Activated CD4-positive, alpha-beta T cell treated with anti-CD3 and anti-CD28 coated beads, Interleukin-2, Interleukin-4, amounts not matched to agents 100 ng/mL and 50 ng/mL, durations not matched to agents 16 hours and 8 hours (primary cell): ENCODE measurements around the gene LAMTOR3.
"Not testable (repeated sequence)": the region's sequence is repeated elsewhere in the genome, so short reads cannot be mapped to it uniquely, and the experiment has no call there.

Source experiments
- DNase-seq: peaks from one replicate; pipeline ENCODE4 v3.0.0-alpha.2; 2020; ENCODE audit warnings: low spot score

The LAMTOR3 gene

DNA sequence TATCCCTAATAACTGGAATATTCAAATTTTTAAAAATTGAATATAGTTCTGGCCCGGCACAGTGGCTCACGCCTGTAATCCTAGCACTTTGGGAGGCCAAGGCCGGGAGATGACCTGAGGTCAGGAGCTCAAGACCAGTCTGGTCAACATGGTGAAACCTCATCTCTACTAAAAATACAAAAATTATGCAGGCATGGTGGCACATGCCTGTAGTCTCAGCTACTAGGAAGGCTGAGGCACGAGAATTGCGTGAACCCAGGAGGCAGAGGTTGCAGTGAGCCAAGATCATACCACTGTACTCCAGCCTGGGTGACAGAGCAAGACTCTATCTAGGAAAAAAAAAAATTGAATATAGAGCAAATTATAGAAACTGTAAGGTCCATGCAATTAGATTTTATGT lies 64.2 kb downstream of the LAMTOR3 start:
- not testable (repeated sequence) for DNase-seq

DNA sequence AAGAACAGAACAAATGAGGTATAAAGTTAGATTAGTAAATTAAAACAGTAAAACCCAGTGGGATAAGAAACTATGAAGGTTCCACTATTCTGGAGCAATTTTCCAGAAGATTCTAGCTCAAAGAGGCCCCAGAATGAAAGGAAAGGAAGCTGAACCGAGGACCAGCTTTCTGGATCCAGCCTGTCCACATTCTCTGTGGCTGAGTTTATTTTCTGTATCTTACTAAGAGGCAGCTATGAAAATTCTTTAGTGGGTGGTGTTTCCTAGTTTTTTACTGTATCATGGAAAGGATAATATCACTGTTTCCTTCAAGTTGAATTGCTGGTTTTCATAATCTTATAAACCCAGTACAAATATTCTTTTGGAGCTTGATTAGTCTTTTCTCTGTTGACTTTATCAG lies 65.8 kb downstream of the LAMTOR3 start:
- no peak for DNase-seq
